TTC549 (cell line): ENCODE measurements around the gene GGNBP2.
"Not testable (repeated sequence)": the region's sequence is repeated elsewhere in the genome, so short reads cannot be mapped to it uniquely, and the experiment has no call there.

Source experiments
- FAIRE-seq: peaks from 2 replicates; lab custom pipeline; 2012; peaks lifted over from hg19 to GRCh38; lab: Jason Lieb, UNC

Gene GGNBP2

GRCh38 chr17:36544307-36545076, at the start of gene GGNBP2:
GGNBP2 (plus strand) TSS chr17:36544919; CDS start chr17:36545725, 806 bp downstream.
- FAIRE-seq: no peak

GRCh38 chr17:36495076-36495578, 49.6 kb upstream of the GGNBP2 start:
- FAIRE-seq: no peak

- FAIRE-seq: no peak
Measured at GRCh38 chr17:36496018-36496789, 48.5 kb upstream of the GGNBP2 start.

GRCh38 chr17:36498155-36498554, 46.6 kb upstream of the GGNBP2 start:
- no peak for FAIRE-seq

- no peak for FAIRE-seq
Measured at GRCh38 chr17:36498560-36499300, 46.0 kb upstream of the GGNBP2 start.

GRCh38 chr17:36500745-36501225, 43.9 kb upstream of the GGNBP2 start:
- no peak for FAIRE-seq

GRCh38 chr17:36501351-36501750, 43.4 kb upstream of the GGNBP2 start:
- no peak for FAIRE-seq

- FAIRE-seq: no peak
Measured at GRCh38 chr17:36501963-36502362, 42.8 kb upstream of the GGNBP2 start.

- no peak for FAIRE-seq
Measured at GRCh38 chr17:36503456-36504155, 41.1 kb upstream of the GGNBP2 start.

GRCh38 chr17:36504156-36504545, 40.6 kb upstream of the GGNBP2 start:
- FAIRE-seq: no peak

- FAIRE-seq: no peak
Measured at GRCh38 chr17:36505171-36505570, 39.5 kb upstream of the GGNBP2 start.

GRCh38 chr17:36506249-36506826, 38.4 kb upstream of the GGNBP2 start:
- FAIRE-seq: no peak

- no peak for FAIRE-seq
Measured at GRCh38 chr17:36506831-36507230, 37.9 kb upstream of the GGNBP2 start.

- FAIRE-seq: no peak
Measured at GRCh38 chr17:36507266-36507665, 37.5 kb upstream of the GGNBP2 start.

GRCh38 chr17:36508439-36508838, 36.3 kb upstream of the GGNBP2 start:
- not testable (repeated sequence) for FAIRE-seq

- no peak for FAIRE-seq
Measured at GRCh38 chr17:36509272-36509985, 35.3 kb upstream of the GGNBP2 start.

- FAIRE-seq: no peak
Measured at GRCh38 chr17:36510636-36511035, 34.1 kb upstream of the GGNBP2 start.

GRCh38 chr17:36511216-36511615, 33.5 kb upstream of the GGNBP2 start:
- no peak for FAIRE-seq

- FAIRE-seq: no peak
Measured at GRCh38 chr17:36512641-36513040, 32.1 kb upstream of the GGNBP2 start.

GRCh38 chr17:36514856-36515255, 29.9 kb upstream of the GGNBP2 start:
- FAIRE-seq: no peak

GRCh38 chr17:36515837-36516236, 28.9 kb upstream of the GGNBP2 start:
- no peak for FAIRE-seq
